Astrocyte (in vitro differentiated cells and primary cell): Measurements from ENCODE around the gene HNF4A. TPM values are rescaled to one million over a fixed set of nuclear protein-coding genes. Genes with fewer than 3 reads are reported as not detected.

ENCODE experiments used
- DNase-seq: peaks from one replicate; pipeline ENCODE4 v3.0.0-alpha.2; 2010; ENCODE audit warnings: low read depth
- FAIRE-seq: peaks from 2 replicates; lab custom pipeline; 2011; peaks lifted over from hg19 to GRCh38; lab: Jason Lieb, UNC
- H2AFZ ChIP-seq: 2 replicates; pipeline ENCODE4 v1.6.0; 2012; ENCODE audit warnings: low read depth, low read length, inconsistent platforms
- H3K27ac ChIP-seq: 2 replicates; pipeline ENCODE4 v1.5.1; 2011; ENCODE audit warnings: low read depth, low read length, inconsistent platforms
- H3K27me3 ChIP-seq: 2 replicates; pipeline ENCODE4 v1.6.0; 2011; ENCODE audit warnings: low read length, inconsistent platforms; ENCODE audit not compliant: insufficient read depth
- H3K36me3 ChIP-seq: 2 replicates; pipeline ENCODE4 v1.5.1; 2011; ENCODE audit warnings: low read length, inconsistent platforms; ENCODE audit not compliant: insufficient read depth
- H3K4me1 ChIP-seq: 2 replicates; pipeline ENCODE4 v1.5.1; 2011; ENCODE audit warnings: low read length, inconsistent platforms; ENCODE audit not compliant: insufficient read depth
- H3K4me2 ChIP-seq: 2 replicates; pipeline ENCODE4 v1.6.0; 2012; ENCODE audit warnings: low read length, inconsistent platforms
- H3K4me3 ChIP-seq: 2 replicates; pipeline ENCODE4 v1.5.1; 2011; ENCODE audit warnings: low read depth, mild to moderate bottlenecking, low read length, inconsistent platforms; ENCODE audit not compliant: insufficient read depth
- H3K79me2 ChIP-seq: 2 replicates; pipeline ENCODE4 v1.6.0; 2012; ENCODE audit warnings: mild to moderate bottlenecking, low read length, inconsistent platforms; ENCODE audit not compliant: insufficient read depth
- H3K9ac ChIP-seq: 2 replicates; pipeline ENCODE4 v1.6.0; 2012; ENCODE audit warnings: mild to moderate bottlenecking, low read length, inconsistent platforms
- H3K9me3 ChIP-seq: 2 replicates; pipeline ENCODE4 v1.5.1; 2012; ENCODE audit warnings: low read depth, mild to moderate bottlenecking, low read length, inconsistent platforms; ENCODE audit not compliant: insufficient read depth
- H4K20me1 ChIP-seq: 2 replicates; pipeline ENCODE4 v1.6.0; 2012; ENCODE audit warnings: low read length, inconsistent platforms; ENCODE audit not compliant: insufficient read depth
- H3K27ac Mint-ChIP-seq: one replicate; pipeline ENCODE4 v1.8.0; 2021; ENCODE audit warnings: mild to moderate bottlenecking, mixed read lengths; ENCODE audit not compliant: unreplicated experiment
- H3K27me3 Mint-ChIP-seq: one replicate; pipeline ENCODE4 v1.8.0; 2021; ENCODE audit warnings: low read depth, mixed read lengths; ENCODE audit not compliant: unreplicated experiment
- H3K36me3 Mint-ChIP-seq: one replicate; pipeline ENCODE4 v1.8.0; 2021; ENCODE audit warnings: low read depth, mixed read lengths; ENCODE audit not compliant: unreplicated experiment
- H3K4me1 Mint-ChIP-seq: one replicate; pipeline ENCODE4 v1.8.0; 2021; ENCODE audit warnings: low read depth, mixed read lengths; ENCODE audit not compliant: unreplicated experiment
- H3K4me3 Mint-ChIP-seq: one replicate; pipeline ENCODE4 v1.8.0; 2021; ENCODE audit warnings: mild to moderate bottlenecking, moderate library complexity, mixed read lengths; ENCODE audit not compliant: unreplicated experiment
- H3K9me3 Mint-ChIP-seq: one replicate; pipeline ENCODE4 v1.8.0; 2021; ENCODE audit warnings: mild to moderate bottlenecking, mixed read lengths; ENCODE audit not compliant: unreplicated experiment
- EZH2 ChIP-seq: IDR thresholded peaks from 2 replicates; pipeline ENCODE4 v1.6.1; 2012; ENCODE audit warnings: mild to moderate bottlenecking, low read length, inconsistent platforms; ENCODE audit not compliant: insufficient read depth
- total RNA-seq: library from RNA; stranded (reverse); gene quantifications from 2 replicates; pipeline ENCODE4 v1.2.1, GENCODE V29; 2021
- TF ChIP-seq, protein P1 (sequence below): IDR thresholded peaks from 2 replicates; pipeline ENCODE4 v1.5.1; 2011; ENCODE audit warnings: low read depth, mild to moderate bottlenecking, inconsistent platforms, low read length, moderate library complexity; ENCODE audit not compliant: insufficient read depth

Gene HNF4A
- total RNA-seq, 1 donor from 2014 or later = not detected

DNA sequence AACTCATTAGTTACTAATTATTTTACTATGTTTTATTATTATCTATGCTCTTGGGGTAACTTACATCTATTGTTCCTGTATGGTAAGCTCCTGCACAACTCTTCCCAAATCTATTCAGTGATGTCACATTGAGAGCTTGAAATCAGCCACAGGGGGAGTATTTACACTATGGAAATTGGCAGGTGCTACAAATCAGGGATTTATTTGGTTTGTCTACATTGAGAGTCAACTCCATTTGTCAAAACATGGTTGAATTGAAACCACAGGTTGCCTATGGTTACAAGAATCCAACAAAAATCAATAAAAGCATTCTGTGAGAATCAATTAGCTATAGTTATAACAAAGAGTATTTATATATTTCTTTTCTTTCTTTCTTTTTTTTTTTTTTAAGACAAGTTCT, 40.6 kb upstream of the HNF4A start:
- Histone ChIP-seq H3K4me2 (no peak overlapping the region), H3K4me3 (no peak overlapping the region), H3K9ac (no peak overlapping the region), H3K9me3 (no peaks in the 10 kb centered on the region), H3K27ac (no peak overlapping the region), H3K79me2 (peaks cover 5% of the 10 kb centered on the region), H4K20me1 (no peaks in the 10 kb centered on the region), H3K27me3 (peaks cover 4% of the 10 kb centered on the region), H2AFZ (no peak overlapping the region), H3K36me3 (no peaks in the 10 kb centered on the region), H3K4me1 (peaks cover 8% of the 10 kb centered on the region)
- H3K27me3 Mint-ChIP-seq = peaks cover 2% of the 10 kb centered on the region
- no peak overlapping the region for H3K4me3 Mint-ChIP-seq
- FAIRE-seq = no peak
- H3K36me3 Mint-ChIP-seq = no peaks in the 10 kb centered on the region
- H3K9me3 Mint-ChIP-seq = peaks cover 2% of the 10 kb centered on the region
- H3K4me1 Mint-ChIP-seq = peaks cover 6% of the 10 kb centered on the region
- DNase-seq = no peak
- H3K27ac Mint-ChIP-seq = no peak overlapping the region
- TF ChIP-seq EZH2 = no peak
- TF ChIP-seq, protein P1, sequence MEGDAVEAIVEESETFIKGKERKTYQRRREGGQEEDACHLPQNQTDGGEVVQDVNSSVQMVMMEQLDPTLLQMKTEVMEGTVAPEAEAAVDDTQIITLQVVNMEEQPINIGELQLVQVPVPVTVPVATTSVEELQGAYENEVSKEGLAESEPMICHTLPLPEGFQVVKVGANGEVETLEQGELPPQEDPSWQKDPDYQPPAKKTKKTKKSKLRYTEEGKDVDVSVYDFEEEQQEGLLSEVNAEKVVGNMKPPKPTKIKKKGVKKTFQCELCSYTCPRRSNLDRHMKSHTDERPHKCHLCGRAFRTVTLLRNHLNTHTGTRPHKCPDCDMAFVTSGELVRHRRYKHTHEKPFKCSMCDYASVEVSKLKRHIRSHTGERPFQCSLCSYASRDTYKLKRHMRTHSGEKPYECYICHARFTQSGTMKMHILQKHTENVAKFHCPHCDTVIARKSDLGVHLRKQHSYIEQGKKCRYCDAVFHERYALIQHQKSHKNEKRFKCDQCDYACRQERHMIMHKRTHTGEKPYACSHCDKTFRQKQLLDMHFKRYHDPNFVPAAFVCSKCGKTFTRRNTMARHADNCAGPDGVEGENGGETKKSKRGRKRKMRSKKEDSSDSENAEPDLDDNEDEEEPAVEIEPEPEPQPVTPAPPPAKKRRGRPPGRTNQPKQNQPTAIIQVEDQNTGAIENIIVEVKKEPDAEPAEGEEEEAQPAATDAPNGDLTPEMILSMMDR = no peak

DNA sequence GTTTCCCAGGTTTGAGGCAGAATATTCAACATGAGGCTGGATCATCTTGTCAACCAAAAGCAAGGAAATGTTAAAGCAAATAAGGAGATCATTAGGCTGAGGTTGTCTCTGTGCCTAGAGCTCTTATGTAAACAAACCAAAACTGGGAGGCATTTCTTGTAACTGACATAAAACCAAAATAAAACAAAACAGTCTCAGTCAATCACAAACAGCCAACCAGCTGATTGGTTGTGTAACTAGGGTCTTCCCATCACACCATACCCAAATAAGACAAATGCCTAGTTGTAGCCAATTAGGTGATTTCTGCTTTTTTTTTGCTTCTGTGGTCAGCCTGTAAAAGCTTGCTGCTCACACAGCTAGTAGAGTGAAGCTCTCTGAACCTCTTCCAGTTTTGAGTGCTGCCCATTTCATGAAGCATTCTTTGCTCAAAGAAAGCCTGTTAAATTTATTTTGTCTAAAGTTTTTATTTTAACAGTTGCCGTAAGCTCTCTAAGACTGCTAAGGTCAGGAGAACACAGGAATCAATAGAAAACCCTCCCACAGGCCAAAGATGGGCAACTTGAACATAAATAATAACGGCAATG, 35.6 kb upstream of the HNF4A start:
- FAIRE-seq = no peak

DNA sequence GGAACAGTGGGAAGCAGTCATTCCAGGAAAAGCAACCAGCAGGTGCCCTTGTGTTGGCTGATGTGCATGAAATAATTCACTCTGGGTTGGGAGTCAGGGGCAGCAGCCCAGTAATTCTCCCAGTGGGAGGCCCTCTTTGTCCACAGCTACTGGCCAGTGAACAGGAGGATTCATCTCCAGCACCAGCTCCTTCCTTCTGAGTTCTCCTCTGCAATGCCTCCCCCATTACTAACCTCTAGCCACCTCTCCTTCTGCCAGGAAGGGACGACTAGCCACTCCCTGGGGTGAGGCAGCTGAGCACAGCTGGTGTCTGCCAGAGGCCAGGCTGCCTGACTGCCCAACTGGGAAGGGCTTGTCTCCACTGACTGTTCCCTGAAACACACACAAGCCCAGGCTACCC, 31.2 kb upstream of the HNF4A start:
- Mint-ChIP-seq H3K27me3 (peaks cover 6% of the 10 kb centered on the region), H3K4me3 (no peak overlapping the region)

More for the DNA sequence above, 35.6 kb upstream of the HNF4A start:
- Histone ChIP-seq H3K27me3 (no peaks in the 10 kb centered on the region), H3K9ac (no peak overlapping the region), H3K9me3 (no peaks in the 10 kb centered on the region), H3K4me1 (no peaks in the 10 kb centered on the region), H3K27ac (no peak overlapping the region), H4K20me1 (no peaks in the 10 kb centered on the region), H3K4me3 (no peak overlapping the region), H3K36me3 (no peaks in the 10 kb centered on the region), H2AFZ (no peak overlapping the region), H3K79me2 (no peaks in the 10 kb centered on the region), H3K4me2 (no peak overlapping the region)
- peaks cover 2% of the 10 kb centered on the region for H3K9me3 Mint-ChIP-seq
- no peak overlapping the region for H3K27ac Mint-ChIP-seq
- H3K27me3 Mint-ChIP-seq = peaks cover 2% of the 10 kb centered on the region
- no peak for DNase-seq
- no peaks in the 10 kb centered on the region for H3K36me3 Mint-ChIP-seq
- H3K4me3 Mint-ChIP-seq = no peak overlapping the region
- no peak for TF ChIP-seq EZH2
- TF ChIP-seq, protein P1 = no peak
- no peaks in the 10 kb centered on the region for H3K4me1 Mint-ChIP-seq

More for the DNA sequence above, 31.2 kb upstream of the HNF4A start:
- Histone ChIP-seq H3K9me3 (no peaks in the 10 kb centered on the region), H3K27ac (no peak overlapping the region), H3K9ac (no peak overlapping the region), H3K4me3 (no peak overlapping the region), H3K4me1 (no peaks in the 10 kb centered on the region), H2AFZ (no peak overlapping the region), H3K4me2 (no peak overlapping the region), H3K27me3 (no peaks in the 10 kb centered on the region), H4K20me1 (no peaks in the 10 kb centered on the region), H3K79me2 (no peaks in the 10 kb centered on the region), H3K36me3 (no peaks in the 10 kb centered on the region)
- DNase-seq = no peak
- no peaks in the 10 kb centered on the region for H3K36me3 Mint-ChIP-seq
- TF ChIP-seq, protein P1 = no peak
- no peak for TF ChIP-seq EZH2
- H3K27ac Mint-ChIP-seq = no peak overlapping the region
- no peak for FAIRE-seq
- H3K4me1 Mint-ChIP-seq = no peaks in the 10 kb centered on the region
- H3K9me3 Mint-ChIP-seq = no peaks in the 10 kb centered on the region
